Activated CD8-positive, alpha-beta T cell treated with anti-CD3 and anti-CD28 coated beads, Interleukin-2, amount 10 ng/mL, durations not matched to agents 7 days and 5 days (primary cell): Measurements from ENCODE around the gene SLC25A25. TPM values are rescaled to one million over a fixed set of nuclear protein-coding genes. Genes with fewer than 3 reads are reported as not detected.
A peak's percentile ranks its signal among the peaks of the same experiment; 100 is the strongest.

Experiments used
- ATAC-seq: fragments of 150-1000 bp; cut with Tn5 transposase; one replicate; pipeline ENCODE4 v1.10.0; 2021; ENCODE audit warnings: moderate library complexity
- CTCF ChIA-PET: fragments of 350-600 bp; sonication (Branson Sonifier 250); formaldehyde crosslinking; loops from one replicate; lab custom pipeline; 2021; ENCODE audit warnings: antibody characterized with exemption; lab: Charles Lee
- POLR2A ChIA-PET: fragments of 350-600 bp; sonication (Branson Sonifier 250); formaldehyde crosslinking; loops from one replicate; lab custom pipeline; 2021; ENCODE audit warnings: antibody characterized with exemption; lab: Charles Lee
- DNase-seq: peaks from one replicate; pipeline ENCODE4 v3.0.0-alpha.2; 2020
- H3K27ac Mint-ChIP-seq: one replicate; pipeline ENCODE4 v1.8.0; 2021; ENCODE audit warnings: mild to moderate bottlenecking, mixed read lengths
- H3K27me3 Mint-ChIP-seq: one replicate; pipeline ENCODE4 v1.8.0; 2021; ENCODE audit warnings: low read depth, mixed read lengths
- H3K36me3 Mint-ChIP-seq: one replicate; pipeline ENCODE4 v1.8.0; 2021; ENCODE audit warnings: low read depth, mixed read lengths
- H3K4me1 Mint-ChIP-seq: one replicate; pipeline ENCODE4 v1.8.0; 2021; ENCODE audit warnings: low read depth, mixed read lengths
- H3K4me3 Mint-ChIP-seq: one replicate; pipeline ENCODE4 v1.8.0; 2021; ENCODE audit warnings: mild to moderate bottlenecking, mixed read lengths
- H3K9me3 Mint-ChIP-seq: one replicate; pipeline ENCODE4 v1.8.0; 2022; ENCODE audit warnings: mixed read lengths; ENCODE audit not compliant: insufficient read depth
- total RNA-seq, 2 experiments: library from RNA; stranded (reverse); gene quantifications; one replicate each; pipeline ENCODE4 v1.2.3, GENCODE V29; 2021

SLC25A25 gene
- total RNA-seq, 2 experiments from 2014 or later = 17.2 to 19.2 TPM

- Mint-ChIP-seq H3K9me3 (no peaks in the 10 kb centered on the region), H3K4me1 (peaks cover 17% of the 10 kb centered on the region), H3K27ac (no peak overlapping the region), H3K4me3 (no peak overlapping the region), H3K36me3 (peaks cover 2% of the 10 kb centered on the region), H3K27me3 (no peaks in the 10 kb centered on the region)
- ChIA-PET CTCF (interaction anchor here (3.2 kb wide), 1 partner anchor 16 kb away, joined by 16 read pairs; no protein-coding TSS in a partner anchor), POLR2A (no interaction called here)
- ATAC-seq (no peak), DNase-seq (no peak)
These were observed 76.5 kb downstream of the SLC25A25 start for GRCh38 chr9:128144239-128145181.

DNA sequence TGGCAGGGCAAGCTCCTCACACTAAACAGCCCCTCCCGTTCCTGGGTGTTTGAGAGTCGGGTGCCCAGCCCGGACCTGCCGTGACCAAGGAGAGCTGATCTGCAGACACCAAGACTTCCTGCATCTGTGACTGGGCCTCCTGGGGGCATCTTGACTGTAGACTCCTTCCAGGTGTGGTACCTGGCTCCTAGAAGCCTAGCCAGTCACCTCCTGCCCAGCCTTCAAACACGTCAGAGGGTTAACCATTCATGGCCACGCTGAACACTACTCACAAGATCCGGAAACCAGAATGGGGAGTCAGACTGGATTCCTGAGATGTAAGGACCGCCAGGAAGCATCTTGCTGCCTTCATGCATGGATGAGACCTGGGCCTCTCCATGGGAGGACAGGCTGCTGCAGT is 77.5 kb downstream of the SLC25A25 start:
- Mint-ChIP-seq H3K27ac (no peak overlapping the region), H3K27me3 (no peaks in the 10 kb centered on the region), H3K9me3 (no peaks in the 10 kb centered on the region), H3K4me3 (no peak overlapping the region), H3K36me3 (peaks cover 2% of the 10 kb centered on the region), H3K4me1 (peaks cover 17% of the 10 kb centered on the region)
- no peak for ATAC-seq
- no peak for DNase-seq
- ChIA-PET POLR2A (no interaction called here), CTCF (no interaction called here)

- CTCF ChIA-PET = no interaction called here
- no peak overlapping the region for H3K27ac Mint-ChIP-seq
- H3K4me3 Mint-ChIP-seq = no peak overlapping the region
- POLR2A ChIA-PET = no interaction called here
- no peak for ATAC-seq
- no peaks in the 10 kb centered on the region for H3K9me3 Mint-ChIP-seq
- H3K27me3 Mint-ChIP-seq = no peaks in the 10 kb centered on the region
- peaks cover 17% of the 10 kb centered on the region for H3K4me1 Mint-ChIP-seq
- H3K36me3 Mint-ChIP-seq = peaks cover 2% of the 10 kb centered on the region
- no peak for DNase-seq
These were observed 77.9 kb downstream of the SLC25A25 start for GRCh38 chr9:128145951-128146351.

DNA sequence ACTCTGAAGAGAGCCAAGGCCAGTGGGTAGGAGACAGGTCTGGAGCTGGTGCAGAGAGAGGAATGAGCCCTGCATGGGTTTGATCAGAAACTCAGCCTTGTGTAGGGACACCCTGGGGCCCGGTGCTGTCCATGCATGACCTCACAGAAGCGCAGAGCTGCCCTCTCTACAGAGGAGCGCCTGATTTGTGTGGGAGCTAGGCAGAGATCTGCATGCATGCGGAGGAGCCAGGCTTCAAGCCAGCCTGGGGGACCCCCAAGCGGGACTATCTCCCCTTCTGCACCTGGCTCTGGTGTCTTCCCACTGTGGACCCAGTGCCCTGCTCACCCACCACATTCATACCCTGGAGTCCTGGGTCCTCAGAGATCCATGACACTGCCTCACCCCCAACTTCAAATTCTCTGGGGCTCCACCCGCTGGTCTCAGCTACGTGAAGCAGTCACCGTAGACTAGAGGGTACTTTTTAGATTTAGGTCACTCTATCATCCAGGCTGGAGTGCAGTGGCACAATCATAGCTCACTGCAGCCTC is 78.6 kb downstream of the SLC25A25 start:
- DNase-seq (no peak), ATAC-seq (no peak)
- H3K27me3 Mint-ChIP-seq = no peaks in the 10 kb centered on the region
- H3K4me3 Mint-ChIP-seq = no peak overlapping the region
- POLR2A ChIA-PET = no interaction called here
- CTCF ChIA-PET = interaction anchor here (0.6 kb wide), 1 partner anchor 185 kb away, joined by 4 read pairs; no protein-coding TSS in a partner anchor
- no peaks in the 10 kb centered on the region for H3K9me3 Mint-ChIP-seq
- peaks cover 16% of the 10 kb centered on the region for H3K4me1 Mint-ChIP-seq
- peaks cover 2% of the 10 kb centered on the region for H3K36me3 Mint-ChIP-seq
- H3K27ac Mint-ChIP-seq = no peak overlapping the region

DNA sequence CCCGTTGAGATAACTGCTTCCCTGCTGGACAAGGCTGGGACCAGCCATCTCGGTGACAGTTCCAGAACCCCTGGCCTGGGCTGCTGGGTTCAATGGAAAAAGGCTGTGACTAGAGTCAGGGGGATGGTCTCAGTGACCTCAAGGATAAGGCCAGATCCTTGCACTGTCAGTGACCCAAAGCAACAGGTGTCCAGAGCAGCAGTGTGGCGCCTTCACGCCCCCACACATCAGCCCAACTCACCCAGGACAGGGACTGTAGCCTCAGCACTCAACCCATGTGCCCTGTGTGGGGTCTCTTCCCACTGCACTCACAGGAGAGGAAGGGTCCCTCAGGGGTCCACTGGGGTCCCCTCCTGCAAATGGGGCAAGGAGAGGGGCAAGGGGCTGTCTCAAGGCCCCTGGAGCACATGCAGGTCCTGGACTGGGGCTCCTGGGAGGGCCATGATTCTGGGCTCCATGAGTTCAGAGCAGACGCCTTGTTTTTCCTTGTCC is 80.5 kb downstream of the SLC25A25 start:
- H3K4me3 Mint-ChIP-seq = no peak overlapping the region
- H3K4me1 Mint-ChIP-seq = peaks cover 1% of the 10 kb centered on the region
- no peaks in the 10 kb centered on the region for H3K9me3 Mint-ChIP-seq
- H3K36me3 Mint-ChIP-seq = no peaks in the 10 kb centered on the region
- ChIA-PET CTCF (no interaction called here), POLR2A (no interaction called here)
- ATAC-seq (no peak), DNase-seq (no peak)
- no peaks in the 10 kb centered on the region for H3K27me3 Mint-ChIP-seq
- no peak overlapping the region for H3K27ac Mint-ChIP-seq

GRCh38 chr9:128149001-128149701 is 81.1 kb downstream of the SLC25A25 start, which contains the start of gene LCN2:
Gene LCN2, plus strand, starts transcription at chr9:128149453. Its CDS starts 73 bp downstream, at chr9:128149526.
- Mint-ChIP-seq H3K4me3 (no peak within 1 kb of the TSS), H3K36me3 (no peaks in the 10 kb centered on the region), H3K9me3 (no peaks in the 10 kb centered on the region), H3K27ac (no peak within 1 kb of the TSS), H3K4me1 (no peaks in the 10 kb centered on the region), H3K27me3 (no peaks in the 10 kb centered on the region)
- ChIA-PET POLR2A (no interaction called here), CTCF (no interaction called here)
- DNase-seq (no peak), ATAC-seq (no peak)

DNA sequence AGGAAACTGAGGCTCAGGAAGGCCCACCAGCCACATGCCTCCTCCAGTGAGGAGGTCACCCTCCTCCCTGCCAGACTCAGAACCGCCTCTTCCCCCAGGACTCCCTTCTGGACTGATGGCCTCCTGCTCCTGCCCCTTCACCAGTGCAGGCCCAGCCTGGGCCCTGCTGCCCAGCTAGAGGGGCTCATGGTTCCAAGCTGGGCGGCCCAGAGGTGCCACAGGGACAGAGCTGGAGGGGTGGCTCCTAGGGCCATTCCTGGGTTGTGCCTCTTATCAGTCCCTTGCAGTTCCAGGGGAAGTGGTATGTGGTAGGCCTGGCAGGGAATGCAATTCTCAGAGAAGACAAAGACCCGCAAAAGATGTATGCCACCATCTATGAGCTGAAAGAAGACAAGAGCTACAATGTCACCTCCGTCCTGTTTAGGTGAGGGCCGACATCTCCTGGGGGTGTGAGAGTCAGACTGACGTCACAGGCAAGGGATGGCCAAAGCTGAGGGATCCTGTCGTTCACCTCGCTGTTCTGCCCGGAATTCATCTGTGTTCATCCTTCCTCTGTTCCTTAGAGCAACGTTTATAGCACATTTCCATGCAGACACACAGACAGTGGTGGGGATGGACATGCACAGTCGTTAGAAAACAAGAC is 82.0 kb downstream of the SLC25A25 start:
- Mint-ChIP-seq H3K36me3 (no peaks in the 10 kb centered on the region), H3K9me3 (no peaks in the 10 kb centered on the region), H3K27me3 (no peaks in the 10 kb centered on the region), H3K4me1 (no peaks in the 10 kb centered on the region), H3K4me3 (no peak overlapping the region), H3K27ac (no peak overlapping the region)
- ATAC-seq = no peak
- ChIA-PET CTCF (interaction anchor here (1.1 to 2.3 kb wide), 6 partner anchors 9 to 41 kb away, joined by 3 to 7 read pairs (median 3); no protein-coding TSS in a partner anchor), POLR2A (no interaction called here)
- no peak for DNase-seq

DNA sequence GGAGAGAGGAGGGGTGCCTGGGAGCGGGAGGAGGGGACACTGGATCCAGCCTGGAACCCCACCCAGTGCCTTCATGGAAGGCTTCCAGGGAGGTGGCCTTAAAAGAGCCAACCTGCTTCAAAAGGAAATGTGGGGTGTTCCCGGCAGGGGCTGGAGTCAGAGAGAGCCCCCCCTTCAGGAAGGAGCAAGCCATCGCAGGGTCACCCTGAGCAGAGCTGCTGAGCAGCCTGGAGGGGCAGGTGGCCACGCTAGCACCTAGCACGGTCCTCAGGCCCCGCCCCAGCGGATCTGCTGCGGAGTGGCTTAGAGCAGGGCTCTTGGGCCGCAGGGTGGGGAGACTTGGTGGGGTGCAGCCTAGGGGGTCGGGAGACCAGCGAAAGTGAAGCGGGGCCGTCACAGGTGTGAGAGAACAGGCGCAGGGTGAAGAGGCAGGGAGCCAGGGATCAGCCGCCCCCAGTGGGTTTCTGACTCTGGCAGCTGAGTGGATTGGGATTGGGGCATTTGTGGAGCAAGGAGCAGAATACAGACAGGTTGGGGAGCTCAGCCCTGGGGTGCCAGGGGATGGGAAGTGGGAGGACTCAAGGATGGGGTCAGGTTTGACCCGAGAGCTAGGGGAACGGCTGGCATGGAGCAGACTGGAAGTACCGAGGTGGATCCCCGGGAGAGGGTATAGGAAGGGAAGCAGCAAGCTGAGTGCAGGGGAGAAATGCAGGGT is 82.7 kb downstream of the SLC25A25 start:
- Mint-ChIP-seq H3K27me3 (no peaks in the 10 kb centered on the region), H3K4me1 (no peaks in the 10 kb centered on the region), H3K9me3 (no peaks in the 10 kb centered on the region), H3K4me3 (no peak overlapping the region), H3K27ac (peak overlapping the region; percentile 52), H3K36me3 (no peaks in the 10 kb centered on the region)
- POLR2A ChIA-PET = no interaction called here
- DNase-seq (peak; percentile 35), ATAC-seq (peak; percentile 53)
- CTCF ChIA-PET = interaction anchor here (1.0 to 2.3 kb wide), 8 partner anchors 8 to 212 kb away, joined by 3 to 7 read pairs (median 3); no protein-coding TSS in a partner anchor

DNA sequence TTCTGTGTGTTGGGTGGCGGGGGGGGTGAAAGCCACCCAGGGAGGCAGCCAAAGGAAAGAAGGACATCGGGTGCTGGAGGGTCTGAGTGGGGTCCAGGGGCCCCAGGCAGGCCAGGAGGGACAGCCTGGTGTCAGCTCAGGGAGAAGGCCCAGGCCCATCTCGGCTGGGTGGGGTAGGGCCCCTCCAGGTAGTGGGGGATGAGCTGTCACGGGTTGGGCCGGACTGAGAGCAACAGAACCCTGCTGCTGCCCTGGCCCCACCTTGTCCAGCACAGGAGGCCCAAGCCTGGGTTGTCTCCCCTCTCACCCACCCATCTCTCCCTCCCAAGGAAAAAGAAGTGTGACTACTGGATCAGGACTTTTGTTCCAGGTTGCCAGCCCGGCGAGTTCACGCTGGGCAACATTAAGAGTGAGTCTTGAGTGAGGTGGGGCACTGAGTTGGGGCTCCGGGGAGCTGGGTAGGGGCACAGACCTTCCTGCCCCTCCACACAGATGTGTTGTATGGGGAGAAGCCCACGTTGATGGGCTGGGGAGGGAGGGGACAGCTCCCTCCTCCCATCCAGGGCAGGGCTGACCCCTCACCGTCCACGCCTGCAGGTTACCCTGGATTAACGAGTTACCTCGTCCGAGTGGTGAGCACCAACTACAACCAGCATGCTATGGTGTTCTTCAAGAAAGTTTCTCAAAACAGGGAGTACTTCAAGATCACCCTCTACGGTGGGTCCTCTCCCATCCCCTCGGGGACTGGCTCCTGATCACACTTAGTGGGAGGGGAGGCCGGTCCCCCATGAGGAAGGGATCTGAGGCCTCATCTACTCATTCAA is 83.5 kb downstream of the SLC25A25 start:
- CTCF ChIA-PET = interaction anchor here (1.0 to 2.3 kb wide), 4 partner anchors 9 to 211 kb away, joined by 3 to 7 read pairs (median 4); no protein-coding TSS in a partner anchor

More for the DNA sequence above, 83.5 kb downstream of the SLC25A25 start:
- peak overlapping the region; percentile 52 for H3K27ac Mint-ChIP-seq
- no peak overlapping the region for H3K4me3 Mint-ChIP-seq
- H3K36me3 Mint-ChIP-seq = no peaks in the 10 kb centered on the region
- no peak for ATAC-seq
- no peaks in the 10 kb centered on the region for H3K4me1 Mint-ChIP-seq
- H3K27me3 Mint-ChIP-seq = no peaks in the 10 kb centered on the region
- POLR2A ChIA-PET = no interaction called here
- H3K9me3 Mint-ChIP-seq = no peaks in the 10 kb centered on the region
- DNase-seq = no peak
